Duodenal mucosa (tissue), 2 donors: ENCODE results near the gene GRID2.

Experiments
- H3K27ac ChIP-seq: one replicate; pipeline ENCODE4 v1.7.0; 2013; ENCODE audit warnings: low read depth, low read length
- H3K27me3 ChIP-seq, 2 donors: one replicate each; pipeline ENCODE4 v1.7.0; 2013; ENCODE audit warnings: low read length in 2 of 2, control low read depth in 1 of 2; ENCODE audit not compliant: insufficient read depth in 2 of 2, control insufficient read depth in 1 of 2
- H3K36me3 ChIP-seq, 2 donors: one replicate each; pipeline ENCODE4 v1.7.0; 2013; ENCODE audit warnings: low read length in 2 of 2, control low read depth in 1 of 2; ENCODE audit not compliant: insufficient read depth in 2 of 2, control insufficient read depth in 1 of 2
- H3K4me1 ChIP-seq, 2 donors: one replicate each; pipeline ENCODE4 v1.7.0; 2013; ENCODE audit warnings: low read length in 2 of 2, control low read depth in 1 of 2; ENCODE audit not compliant: insufficient read depth in 2 of 2, control insufficient read depth in 1 of 2
- H3K4me3 ChIP-seq, 2 donors: one replicate each; pipeline ENCODE4 v1.7.0; 2013; ENCODE audit warnings: low read length in 2 of 2, low read depth in 1 of 2
- H3K9ac ChIP-seq, 2 donors: one replicate each; pipeline ENCODE4 v1.7.0; 2013; ENCODE audit warnings: low read length in 2 of 2, low read depth in 1 of 2
- H3K9me3 ChIP-seq, 2 donors: one replicate each; pipeline ENCODE4 v1.7.0; 2013; ENCODE audit warnings: low read length in 2 of 2, control low read depth in 1 of 2; ENCODE audit not compliant: control insufficient read depth in 1 of 2

The GRID2 gene

DNA sequence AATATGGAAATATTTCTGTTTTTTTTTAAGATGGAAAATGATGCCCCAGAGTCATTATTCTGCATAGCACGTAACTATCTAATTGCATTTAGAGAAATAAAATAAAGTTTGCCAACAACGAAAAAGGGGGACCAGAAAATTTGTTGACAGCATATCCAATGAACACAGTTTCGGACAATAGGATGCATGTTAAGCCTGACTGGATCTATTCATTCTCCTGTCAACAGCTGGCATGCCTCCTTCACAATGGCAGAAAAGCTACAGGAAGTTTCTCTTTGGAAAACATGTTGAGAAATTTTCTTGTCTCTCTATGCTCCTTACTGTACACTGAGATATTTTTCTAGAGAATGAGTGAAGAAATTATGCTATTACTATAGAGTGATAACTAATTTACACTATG lies 262.5 kb downstream of the GRID2 start:
- no peak overlapping the region for H3K4me3 ChIP-seq
- no peak overlapping the region for H3K9ac ChIP-seq
- no peak overlapping the region for H3K27ac ChIP-seq
- H3K9me3 ChIP-seq = peaks cover 0 to 2% of the 10 kb centered on the region in 2 donors
- no peaks in the 10 kb centered on the region for H3K4me1 ChIP-seq
- H3K36me3 ChIP-seq = no peaks in the 10 kb centered on the region
- H3K27me3 ChIP-seq = no peaks in the 10 kb centered on the region

- H3K9me3 ChIP-seq = no peaks in the 10 kb centered on the region
- no peaks in the 10 kb centered on the region for H3K36me3 ChIP-seq
- no peaks in the 10 kb centered on the region for H3K27me3 ChIP-seq
- H3K4me1 ChIP-seq = no peaks in the 10 kb centered on the region
- no peak overlapping the region for H3K4me3 ChIP-seq
- H3K27ac ChIP-seq = no peak overlapping the region
- no peak overlapping the region for H3K9ac ChIP-seq
Observed at GRCh38 chr4:92580816-92581215, 277.1 kb downstream of the GRID2 start.

GRCh38 chr4:92599044-92599443 lies 295.3 kb downstream of the GRID2 start:
- H3K27ac ChIP-seq = no peak overlapping the region
- no peaks in the 10 kb centered on the region for H3K27me3 ChIP-seq
- no peaks in the 10 kb centered on the region for H3K36me3 ChIP-seq
- H3K9me3 ChIP-seq = no peaks in the 10 kb centered on the region
- H3K4me3 ChIP-seq = no peak overlapping the region
- no peaks in the 10 kb centered on the region for H3K4me1 ChIP-seq
- H3K9ac ChIP-seq = no peak overlapping the region

DNA sequence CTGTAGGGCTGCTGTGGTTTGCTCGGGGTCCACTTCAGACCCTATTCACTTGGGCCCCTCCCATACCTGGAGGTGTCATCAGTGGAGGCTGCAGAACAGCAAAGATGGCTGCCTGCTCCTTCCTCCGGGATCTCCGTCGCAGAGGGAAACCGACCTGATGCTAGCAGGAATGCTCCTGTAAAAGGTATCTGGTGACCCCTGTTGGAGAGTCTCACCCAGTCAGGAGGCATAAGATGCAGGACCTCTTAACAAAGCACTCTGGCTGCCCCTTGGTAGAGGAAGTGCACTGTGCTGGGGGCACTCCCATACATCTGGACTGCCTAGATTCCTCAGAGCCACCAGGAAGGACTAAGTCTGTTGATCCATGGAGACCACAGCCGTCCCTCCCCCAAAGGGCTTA lies 296.9 kb downstream of the GRID2 start:
- H3K36me3 ChIP-seq = no peaks in the 10 kb centered on the region
- H3K4me3 ChIP-seq = no peak overlapping the region
- H3K27ac ChIP-seq = no peak overlapping the region
- H3K27me3 ChIP-seq = no peaks in the 10 kb centered on the region
- H3K4me1 ChIP-seq = no peaks in the 10 kb centered on the region
- H3K9ac ChIP-seq = no peak overlapping the region
- no peaks in the 10 kb centered on the region for H3K9me3 ChIP-seq

- Histone ChIP-seq H3K27me3 (no peaks in the 10 kb centered on the region), H3K27ac (no peak overlapping the region), H3K9ac (no peak overlapping the region), H3K36me3 (no peaks in the 10 kb centered on the region), H3K4me1 (no peaks in the 10 kb centered on the region), H3K9me3 (no peaks in the 10 kb centered on the region), H3K4me3 (no peak overlapping the region)
Observed at GRCh38 chr4:92606227-92606626, 302.5 kb downstream of the GRID2 start.

DNA sequence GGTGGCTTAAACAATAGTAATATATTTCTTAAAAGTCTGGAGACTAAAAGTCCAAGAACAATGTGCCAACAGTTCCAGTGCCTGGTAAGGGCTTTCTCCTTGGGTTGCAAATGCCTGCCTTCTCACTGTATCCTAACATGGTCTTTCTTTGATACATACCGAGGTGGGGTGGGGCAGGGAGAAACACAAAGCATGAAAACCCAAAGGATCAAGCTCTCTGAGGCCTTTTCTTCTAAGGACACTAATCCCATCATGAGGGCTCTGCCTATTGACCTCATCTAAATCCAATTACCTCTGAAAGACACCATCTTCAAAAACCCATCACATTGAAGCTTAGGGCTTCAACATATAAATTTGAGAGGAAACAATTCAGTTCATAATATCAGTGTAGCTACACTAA lies 311.3 kb downstream of the GRID2 start:
- Histone ChIP-seq H3K27ac (no peak overlapping the region), H3K4me1 (no peaks in the 10 kb centered on the region), H3K4me3 (no peak overlapping the region), H3K27me3 (no peaks in the 10 kb centered on the region), H3K9ac (no peak overlapping the region), H3K9me3 (no peaks in the 10 kb centered on the region), H3K36me3 (no peaks in the 10 kb centered on the region)

GRCh38 chr4:92618968-92619367 lies 315.2 kb downstream of the GRID2 start:
- Histone ChIP-seq H3K4me3 (no peak overlapping the region), H3K9me3 (no peaks in the 10 kb centered on the region), H3K4me1 (no peaks in the 10 kb centered on the region), H3K36me3 (no peaks in the 10 kb centered on the region), H3K9ac (no peak overlapping the region), H3K27me3 (no peaks in the 10 kb centered on the region), H3K27ac (no peak overlapping the region)

DNA sequence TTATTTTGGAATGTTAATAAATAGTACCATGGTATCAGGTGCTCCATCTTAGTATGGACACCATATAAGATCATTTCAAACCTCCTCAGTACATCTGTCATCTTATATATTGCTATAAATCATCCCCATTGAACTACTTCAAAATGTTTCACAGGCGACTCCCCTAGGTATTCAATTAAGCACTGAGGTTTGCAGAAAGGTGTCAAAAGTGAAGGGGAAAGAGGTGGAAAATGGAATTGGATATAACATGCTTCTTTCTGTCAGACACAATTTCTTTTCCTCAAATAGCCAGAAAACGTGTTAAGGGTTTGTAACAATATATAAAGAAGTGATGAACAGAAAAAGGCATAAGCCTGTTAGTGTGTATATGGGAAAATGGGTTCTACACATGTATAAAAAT lies 325.5 kb downstream of the GRID2 start:
- H3K27me3 ChIP-seq = no peaks in the 10 kb centered on the region
- no peak overlapping the region for H3K4me3 ChIP-seq
- H3K36me3 ChIP-seq = no peaks in the 10 kb centered on the region
- no peaks in the 10 kb centered on the region for H3K9me3 ChIP-seq
- no peak overlapping the region for H3K9ac ChIP-seq
- H3K4me1 ChIP-seq = no peaks in the 10 kb centered on the region
- no peak overlapping the region for H3K27ac ChIP-seq

GRCh38 chr4:92634882-92635281 lies 331.1 kb downstream of the GRID2 start:
- H3K27me3 ChIP-seq = no peaks in the 10 kb centered on the region
- H3K9me3 ChIP-seq = no peaks in the 10 kb centered on the region
- no peak overlapping the region for H3K4me3 ChIP-seq
- H3K4me1 ChIP-seq = no peaks in the 10 kb centered on the region
- no peak overlapping the region for H3K27ac ChIP-seq
- H3K9ac ChIP-seq = no peak overlapping the region
- no peaks in the 10 kb centered on the region for H3K36me3 ChIP-seq

GRCh38 chr4:92636038-92636806 lies 332.5 kb downstream of the GRID2 start:
- Histone ChIP-seq H3K27ac (no peak overlapping the region), H3K4me1 (no peaks in the 10 kb centered on the region), H3K4me3 (no peak overlapping the region)

More at GRCh38 chr4:92636038-92636806, 332.5 kb downstream of the GRID2 start:
- Histone ChIP-seq H3K9me3 (no peaks in the 10 kb centered on the region), H3K9ac (no peak overlapping the region), H3K36me3 (no peaks in the 10 kb centered on the region), H3K27me3 (no peaks in the 10 kb centered on the region)
